Caco-2 (cell line): ENCODE results near the gene SLC16A7. TPM values are rescaled to one million over a fixed set of nuclear protein-coding genes. Genes with fewer than 3 reads are reported as not detected.

ENCODE experiments used
- BruUV-seq: library from RNA; stranded (reverse); fragments of 400-500 nt; replicated peaks from 2 replicates; lab custom pipeline; 2021; lab: Mats Ljungman, UMichigan
- CTCF ChIA-PET: fragments of 300-600 bp; sonication (Branson Sonifier 250); formaldehyde crosslinking; loops from one replicate; lab custom pipeline; 2022; ENCODE audit warnings: antibody characterized with exemption; lab: Charles Lee
- POLR2A ChIA-PET: fragments of 300-600 bp; sonication (Branson Sonifier 250); formaldehyde crosslinking; loops from one replicate; lab custom pipeline; 2022; ENCODE audit warnings: antibody characterized with exemption; lab: Charles Lee
- DNase-seq, 2 experiments: peaks; one replicate each; pipeline versions ENCODE4 v3.0.0 to v3.0.0-alpha.2; 2020 to 2022
- H3K27me3 ChIP-seq: replicated peaks from 2 replicates; pipeline ENCODE4 v1.6.0; 2011; ENCODE audit warnings: low read length; ENCODE audit not compliant: control insufficient read depth, insufficient read depth
- H3K36me3 ChIP-seq: 2 replicates; pipeline ENCODE4 v1.5.1; 2011; ENCODE audit warnings: low read length; ENCODE audit not compliant: control insufficient read depth, insufficient read depth
- H3K4me1 ChIP-seq: fragments of 250-450 bp; sonication (Bioruptor Pico); 2 replicates; pipeline ENCODE4 v1.5.1; 2020; ENCODE audit warnings: mild to moderate bottlenecking
- H3K4me3 ChIP-seq: 2 replicates; pipeline ENCODE4 v1.5.1; 2011; ENCODE audit warnings: low read depth, mild to moderate bottlenecking, control low read depth, low read length
- H3K9me3 ChIP-seq: fragments of 250-450 bp; sonication (Bioruptor Pico); 2 replicates; pipeline ENCODE4 v1.5.1; 2020; ENCODE audit warnings: mild to moderate bottlenecking, moderate library complexity
- H3K27ac Mint-ChIP-seq: one replicate; pipeline ENCODE4 v1.8.0; 2022; ENCODE audit warnings: mixed read lengths; ENCODE audit not compliant: unreplicated experiment
- H3K27me3 Mint-ChIP-seq: one replicate; pipeline ENCODE4 v1.8.0; 2022; ENCODE audit warnings: mixed read lengths; ENCODE audit not compliant: insufficient read depth, unreplicated experiment
- H3K36me3 Mint-ChIP-seq: one replicate; pipeline ENCODE4 v1.8.0; 2022; ENCODE audit warnings: mild to moderate bottlenecking, mixed read lengths; ENCODE audit not compliant: insufficient read depth, unreplicated experiment
- H3K4me1 Mint-ChIP-seq: one replicate; pipeline ENCODE4 v1.8.0; 2022; ENCODE audit warnings: low read depth, mixed read lengths; ENCODE audit not compliant: unreplicated experiment
- H3K4me3 Mint-ChIP-seq: one replicate; pipeline ENCODE4 v1.8.0; 2022; ENCODE audit warnings: mild to moderate bottlenecking, moderate library complexity, mixed read lengths; ENCODE audit not compliant: unreplicated experiment
- H3K9me3 Mint-ChIP-seq: one replicate; pipeline ENCODE4 v1.8.0; 2022; ENCODE audit warnings: mixed read lengths; ENCODE audit not compliant: unreplicated experiment
- intact Hi-C: fragments of 100-400 bp; cut with micrococcal nuclease; formaldehyde crosslinking; loops from one replicate; pipeline ENCODE4 v1.10.0; 2022; ENCODE audit not compliant: unreplicated experiment
- total RNA-seq: library from RNA; stranded (reverse); gene quantifications from 2 replicates; pipeline ENCODE4 v1.2.3, GENCODE V29; 2022
- TF ChIP-seq, protein P1 (sequence below), 2 experiments: fragments of 200-600 bp in 1 of 2; IDR thresholded peaks; 1 replicate in 1 of 2; 2 replicates in 1 of 2; pipeline versions ENCODE4 v1.5.1 to v1.8.0; 2011 to 2022; ENCODE audit warnings: antibody characterized with exemption in 1 of 2, control low read depth in 1 of 2, inconsistent platforms in 1 of 2, low read depth in 1 of 2, low read length in 1 of 2, mild to moderate bottlenecking in 1 of 2, moderate library complexity in 1 of 2; ENCODE audit not compliant: insufficient read depth in 1 of 2, severe bottlenecking in 1 of 2, unreplicated experiment in 1 of 2

The SLC16A7 gene
- total RNA-seq, 1 experiment from 2014 or later = 6.6 TPM

DNA sequence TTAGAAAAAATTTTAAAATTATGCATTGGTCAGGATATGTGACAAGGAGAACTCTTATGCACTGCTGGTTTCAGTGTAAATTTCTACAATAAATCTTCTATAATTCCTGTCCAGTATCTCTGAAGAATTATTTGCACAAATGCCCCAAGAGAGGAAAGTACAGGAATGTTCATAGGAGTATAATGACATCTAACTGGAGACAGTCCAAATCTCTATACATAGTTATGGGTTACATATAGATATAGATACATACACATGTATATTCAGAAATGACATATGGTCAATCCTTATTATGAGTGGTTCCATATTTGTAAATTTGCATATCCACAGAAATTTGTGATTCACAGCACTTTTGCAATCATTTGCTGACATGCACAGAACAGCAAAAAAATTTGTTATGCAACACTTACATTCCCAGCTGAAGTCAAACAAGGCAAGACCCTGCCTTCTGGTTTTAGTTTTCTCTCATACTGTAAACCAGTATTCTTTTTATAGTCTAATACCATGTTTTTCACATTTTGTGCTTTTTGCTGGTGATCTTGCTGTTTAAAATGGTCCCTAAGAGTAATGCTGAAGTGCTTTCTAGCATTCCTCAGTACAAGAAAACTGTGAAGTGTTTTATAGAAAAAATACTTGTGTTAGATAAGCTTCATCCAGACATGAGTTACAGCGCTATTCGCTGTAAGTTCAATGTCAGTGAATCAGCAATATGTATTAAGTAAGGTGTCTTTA lies 103.8 kb downstream of the SLC16A7 start:
- DNase-seq = no peak
- TF ChIP-seq, protein P1, sequence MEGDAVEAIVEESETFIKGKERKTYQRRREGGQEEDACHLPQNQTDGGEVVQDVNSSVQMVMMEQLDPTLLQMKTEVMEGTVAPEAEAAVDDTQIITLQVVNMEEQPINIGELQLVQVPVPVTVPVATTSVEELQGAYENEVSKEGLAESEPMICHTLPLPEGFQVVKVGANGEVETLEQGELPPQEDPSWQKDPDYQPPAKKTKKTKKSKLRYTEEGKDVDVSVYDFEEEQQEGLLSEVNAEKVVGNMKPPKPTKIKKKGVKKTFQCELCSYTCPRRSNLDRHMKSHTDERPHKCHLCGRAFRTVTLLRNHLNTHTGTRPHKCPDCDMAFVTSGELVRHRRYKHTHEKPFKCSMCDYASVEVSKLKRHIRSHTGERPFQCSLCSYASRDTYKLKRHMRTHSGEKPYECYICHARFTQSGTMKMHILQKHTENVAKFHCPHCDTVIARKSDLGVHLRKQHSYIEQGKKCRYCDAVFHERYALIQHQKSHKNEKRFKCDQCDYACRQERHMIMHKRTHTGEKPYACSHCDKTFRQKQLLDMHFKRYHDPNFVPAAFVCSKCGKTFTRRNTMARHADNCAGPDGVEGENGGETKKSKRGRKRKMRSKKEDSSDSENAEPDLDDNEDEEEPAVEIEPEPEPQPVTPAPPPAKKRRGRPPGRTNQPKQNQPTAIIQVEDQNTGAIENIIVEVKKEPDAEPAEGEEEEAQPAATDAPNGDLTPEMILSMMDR (IDR thresholded peaks at IDR 0.05; ENCODE audit: insufficient read depth in 1 of 2, low read depth in 1 of 2, low read length in 1 of 2, severe bottlenecking in 1 of 2, unreplicated experiment in 1 of 2) = no peak
- Histone ChIP-seq H3K27me3 (no peaks in the 10 kb centered on the region), H3K36me3 (no peaks in the 10 kb centered on the region), H3K9me3 (no peaks in the 10 kb centered on the region), H3K4me3 (no peak overlapping the region), H3K4me1 (no peaks in the 10 kb centered on the region)
- no TSS peak for BruUV-seq
- CTCF ChIA-PET = no interaction called here
- Mint-ChIP-seq H3K27ac (no peak overlapping the region), H3K27me3 (no peaks in the 10 kb centered on the region), H3K36me3 (no peaks in the 10 kb centered on the region), H3K4me1 (no peaks in the 10 kb centered on the region), H3K4me3 (no peak overlapping the region), H3K9me3 (no peaks in the 10 kb centered on the region)
- POLR2A ChIA-PET = no interaction called here
- intact Hi-C loops = no loop called here

- Mint-ChIP-seq H3K36me3 (no peaks in the 10 kb centered on the region), H3K27ac (no peak overlapping the region), H3K4me1 (no peaks in the 10 kb centered on the region), H3K4me3 (no peak overlapping the region), H3K9me3 (no peaks in the 10 kb centered on the region), H3K27me3 (no peaks in the 10 kb centered on the region)
- no peaks in the 10 kb centered on the region for H3K4me1 ChIP-seq
- TF ChIP-seq, protein P1 (IDR thresholded peaks at IDR 0.05; ENCODE audit: insufficient read depth in 1 of 2, low read depth in 1 of 2, low read length in 1 of 2, severe bottlenecking in 1 of 2, unreplicated experiment in 1 of 2) = no peak
- no peak for DNase-seq
- no peaks in the 10 kb centered on the region for H3K9me3 ChIP-seq
- no peaks in the 10 kb centered on the region for H3K36me3 ChIP-seq
- H3K27me3 ChIP-seq = no peaks in the 10 kb centered on the region
- ChIA-PET CTCF (no interaction called here), POLR2A (no interaction called here)
- no TSS peak for BruUV-seq
- intact Hi-C loops = no loop called here
- H3K4me3 ChIP-seq = no peak overlapping the region
Measured at GRCh38 chr12:59700153-59700450, 104.3 kb downstream of the SLC16A7 start.

- POLR2A ChIA-PET = no interaction called here
- intact Hi-C loops = no loop called here
- no peaks in the 10 kb centered on the region for H3K27me3 Mint-ChIP-seq
- H3K9me3 Mint-ChIP-seq = no peaks in the 10 kb centered on the region
- no peak for DNase-seq
- no peak overlapping the region for H3K4me3 Mint-ChIP-seq
- Histone ChIP-seq H3K36me3 (no peaks in the 10 kb centered on the region), H3K9me3 (no peaks in the 10 kb centered on the region), H3K4me1 (no peaks in the 10 kb centered on the region), H3K4me3 (no peak overlapping the region), H3K27me3 (no peaks in the 10 kb centered on the region)
- H3K27ac Mint-ChIP-seq = no peak overlapping the region
- BruUV-seq = no TSS peak
- H3K4me1 Mint-ChIP-seq = no peaks in the 10 kb centered on the region
- CTCF ChIA-PET = no interaction called here
- TF ChIP-seq, protein P1 (IDR thresholded peaks at IDR 0.05; ENCODE audit: insufficient read depth in 1 of 2, low read depth in 1 of 2, low read length in 1 of 2, severe bottlenecking in 1 of 2, unreplicated experiment in 1 of 2) = no peak
- no peaks in the 10 kb centered on the region for H3K36me3 Mint-ChIP-seq
Measured at GRCh38 chr12:59708064-59708463, 112.2 kb downstream of the SLC16A7 start.
